Hematopoietic multipotent progenitor cell treated with erythropoietin and hydrocortisone succinate and interleukin-3 and kit ligand, for 6 days (in vitro differentiated cells): ENCODE measurements around the gene RNF167.

ENCODE experiments used
- DNase-seq: peaks from one replicate; pipeline ENCODE4 v3.0.0-alpha.2; 2015

Gene RNF167

GRCh38 chr17:4939796-4940554 lies at the start of gene RNF167, which contains the start of gene SLC25A11:
Gene RNF167 (plus strand): TSS chr17:4940268. CDS start chr17:4940910, 642 bp downstream.
Gene SLC25A11 (minus strand): TSS chr17:4940046. CDS start chr17:4939910, 136 bp downstream.
- DNase-seq: peak; percentile 100

GRCh38 chr17:4891411-4892410 lies 48.4 kb upstream of the RNF167 start:
- peak; percentile 70 for DNase-seq

GRCh38 chr17:4892499-4893221 lies 47.4 kb upstream of the RNF167 start:
- no peak for DNase-seq

- no peak for DNase-seq
These were observed 46.8 kb upstream of the RNF167 start for GRCh38 chr17:4893272-4893671.

GRCh38 chr17:4893721-4894560 lies 46.1 kb upstream of the RNF167 start:
- no peak for DNase-seq

- no peak for DNase-seq
These were observed 44.9 kb upstream of the RNF167 start for GRCh38 chr17:4895121-4895520.

GRCh38 chr17:4895657-4896331 lies 44.3 kb upstream of the RNF167 start:
- DNase-seq: no peak

- DNase-seq: no peak
These were observed 43.5 kb upstream of the RNF167 start for GRCh38 chr17:4896332-4897197.

- DNase-seq: no peak
These were observed 42.8 kb upstream of the RNF167 start for GRCh38 chr17:4897198-4897687.

GRCh38 chr17:4897785-4898184 lies 42.3 kb upstream of the RNF167 start:
- DNase-seq: no peak

- DNase-seq: no peak
These were observed 41.7 kb upstream of the RNF167 start for GRCh38 chr17:4898351-4898750.

- no peak for DNase-seq
These were observed 41.1 kb upstream of the RNF167 start for GRCh38 chr17:4898927-4899326.

GRCh38 chr17:4899341-4900230 lies 40.5 kb upstream of the RNF167 start, which contains the start of gene C17orf107:
Gene C17orf107 (plus strand): TSS chr17:4899536. CDS start chr17:4899763, 227 bp downstream.
- DNase-seq: peak; percentile 88

- peak; percentile 46 for DNase-seq
These were observed 39.6 kb upstream of the RNF167 start for GRCh38 chr17:4900231-4901107.

- DNase-seq: no peak
These were observed 38.9 kb upstream of the RNF167 start for GRCh38 chr17:4901108-4901647.

GRCh38 chr17:4901648-4902344 lies 38.3 kb upstream of the RNF167 start:
- DNase-seq: peak; percentile 42

GRCh38 chr17:4902540-4902939 lies 37.5 kb upstream of the RNF167 start:
- no peak for DNase-seq
